GM12865 (cell line): ENCODE measurements around the gene POLRMT.

Experiments used
- DNase-seq: peaks from one replicate; pipeline ENCODE4 v3.0.0; 2010; ENCODE audit warnings: low read depth
- H3K4me3 ChIP-seq: 2 replicates; pipeline ENCODE4 v1.5.1; 2011; ENCODE audit warnings: mild to moderate bottlenecking, low read depth, low read length, control low read depth
- CTCF ChIP-seq: IDR thresholded peaks from 2 replicates; pipeline ENCODE4 v1.5.1; 2011; ENCODE audit warnings: low read length, control low read depth, low read depth, inconsistent platforms; ENCODE audit not compliant: insufficient read depth; ENCODE audit errors: missing control alignments

POLRMT gene

GRCh38 chr19:661427-662196 lies 28.3 kb upstream of the POLRMT start:
- peak overlapping the region; percentile 85 for H3K4me3 ChIP-seq
- peak; percentile 76 for DNase-seq
- no peak for TF ChIP-seq CTCF

- H3K4me3 ChIP-seq = peak overlapping the region; percentile 85
- no peak for DNase-seq
- TF ChIP-seq CTCF = no peak
Measured at GRCh38 chr19:660793-661426, 27.6 kb upstream of the POLRMT start.

GRCh38 chr19:658916-659839 lies 25.8 kb upstream of the POLRMT start:
- peak; percentile 75 for DNase-seq
- H3K4me3 ChIP-seq = peak overlapping the region; percentile 85; the same call in 1 of the 2 replicates

GRCh38 chr19:658059-658839 lies 24.9 kb upstream of the POLRMT start:
- DNase-seq = no peak
- H3K4me3 ChIP-seq = no peak overlapping the region

More at GRCh38 chr19:658916-659839, 25.8 kb upstream of the POLRMT start:
- TF ChIP-seq CTCF = no peak

GRCh38 chr19:657611-658010 lies 24.3 kb upstream of the POLRMT start:
- no peak for DNase-seq
- TF ChIP-seq CTCF = no peak

More at GRCh38 chr19:658059-658839, 24.9 kb upstream of the POLRMT start:
- no peak for TF ChIP-seq CTCF

More at GRCh38 chr19:657611-658010, 24.3 kb upstream of the POLRMT start:
- H3K4me3 ChIP-seq = no peak overlapping the region
